ENCODE measurements around the gene TMEM25. TPM values are rescaled to one million over a fixed set of nuclear protein-coding genes. Genes with fewer than 3 reads are reported as not detected.

Gene TMEM25
- total and polyA plus RNA-seq, 7 donors: 1.3 to 14.7 (median 6.8) TPM

- DNase-seq (peak; percentile 56 to 73), ATAC-seq (peak; percentile 61 to 89 (median 69))
- Histone ChIP-seq H3K27me3 (ENCODE audit: insufficient read depth in 3 of 3, low read length in 2 of 3) (no peaks in the 10 kb centered on the region), H3K4me1 (no peaks in the 10 kb centered on the region), H3K4me3 (no peak overlapping the region), H3K27ac (no peak overlapping the region), H3K9me3 (no peaks in the 10 kb centered on the region), H3K36me3 (ENCODE audit: insufficient read depth in 1 of 2, low read depth in 1 of 2) (peaks cover 7 to 100% of the 10 kb centered on the region in 2 donors)
- intact Hi-C loops (cut with DNase I): loop anchor here (2.0 to 10.0 kb wide), 5 partner anchors 86 to 344 kb away; partner anchors contain the start of gene ATP5MG (in 2 of the 2)
- 27 to 29% (median 29%) methylated on average over 7 of the region's 7 CpGs for WGBS, 3 donors
- peak; percentile 76 for TF ChIP-seq CTCF (IDR thresholded peaks at IDR 0.05)
Measured at GRCh38 chr11:118488480-118489109, 42.4 kb upstream of the TMEM25 start.

- no peak for TF ChIP-seq CTCF (IDR thresholded peaks at IDR 0.05)
Measured at GRCh38 chr11:118491041-118491440, 40.0 kb upstream of the TMEM25 start.

GRCh38 chr11:118497831-118498230, 33.2 kb upstream of the TMEM25 start:
- intact Hi-C loops (cut with DNase I): loop anchor here in 1 of 2 donors (10.0 kb wide), 1 partner anchor 353 kb away; no protein-coding TSS in a partner anchor

More at GRCh38 chr11:118491041-118491440, 40.0 kb upstream of the TMEM25 start:
- WGBS, 3 donors: 81 to 85% (median 81%) methylated on average over 4 of the region's 4 CpGs
- no peak overlapping the region for H3K27ac ChIP-seq
- DNase-seq (no peak), ATAC-seq (no peak)
- peaks cover 7 to 100% of the 10 kb centered on the region in 2 donors for H3K36me3 ChIP-seq (ENCODE audit: insufficient read depth in 1 of 2, low read depth in 1 of 2)
- intact Hi-C loops (cut with DNase I): loop anchor here in 1 of 2 donors (10.0 kb wide), 1 partner anchor 346 kb away; no protein-coding TSS in a partner anchor
- H3K27me3 ChIP-seq (ENCODE audit: insufficient read depth in 3 of 3, low read length in 2 of 3): no peaks in the 10 kb centered on the region
- H3K4me3 ChIP-seq: no peak overlapping the region
- no peaks in the 10 kb centered on the region for H3K9me3 ChIP-seq
- no peaks in the 10 kb centered on the region for H3K4me1 ChIP-seq

GRCh38 chr11:118503216-118503615, 27.8 kb upstream of the TMEM25 start:
- intact Hi-C loops (cut with DNase I): loop anchor here (5.0 kb wide), 2 partner anchors 54 to 116 kb away; no protein-coding TSS in a partner anchor
- no peak for TF ChIP-seq CTCF (IDR thresholded peaks at IDR 0.05)
- 33 to 47% (median 40%) methylated on average over 3 of the region's 3 CpGs for WGBS, 3 donors
- no peak for ATAC-seq
- Histone ChIP-seq H3K4me1 (no peaks in the 10 kb centered on the region), H3K9me3 (no peaks in the 10 kb centered on the region), H3K27me3 (ENCODE audit: insufficient read depth in 3 of 3, low read length in 2 of 3) (no peaks in the 10 kb centered on the region), H3K36me3 (ENCODE audit: insufficient read depth in 1 of 2, low read depth in 1 of 2) (peaks cover 24 to 100% of the 10 kb centered on the region in 2 donors), H3K27ac (no peak overlapping the region), H3K4me3 (no peak overlapping the region)
- no peak for DNase-seq

More at GRCh38 chr11:118497831-118498230, 33.2 kb upstream of the TMEM25 start:
- DNase-seq: no peak
- Histone ChIP-seq H3K36me3 (ENCODE audit: insufficient read depth in 1 of 2, low read depth in 1 of 2) (peaks cover 13 to 100% of the 10 kb centered on the region in 2 donors), H3K4me1 (no peaks in the 10 kb centered on the region), H3K9me3 (no peaks in the 10 kb centered on the region), H3K4me3 (no peak overlapping the region), H3K27me3 (ENCODE audit: insufficient read depth in 3 of 3, low read length in 2 of 3) (no peaks in the 10 kb centered on the region), H3K27ac (no peak overlapping the region)
- no peak for TF ChIP-seq CTCF (IDR thresholded peaks at IDR 0.05)
- no peak for ATAC-seq
- 88 to 93% (median 89%) methylated on average over 4 of the region's 4 CpGs for WGBS, 3 donors
